OCI-LY7 (cell line): ENCODE data around the gene MSANTD1. TPM values are rescaled to one million over a fixed set of nuclear protein-coding genes. Genes with fewer than 3 reads are reported as not detected.
"Not testable (repeated sequence)": the region's sequence is repeated elsewhere in the genome, so short reads cannot be mapped to it uniquely, and the experiment has no call there.

Source experiments
- BruUV-seq: library from RNA; stranded (reverse); fragments of 400-500 nt; replicated peaks from 2 replicates; lab custom pipeline; 2021; lab: Mats Ljungman, UMichigan
- CTCF ChIA-PET: fragments of 300-600 bp; sonication (Branson Sonifier 250); formaldehyde crosslinking; loops from one replicate; lab custom pipeline; 2022; ENCODE audit warnings: antibody characterized with exemption; ENCODE audit not compliant: unreplicated experiment; lab: Charles Lee
- POLR2A ChIA-PET: fragments of 300-600 bp; sonication (Branson Sonifier 250); formaldehyde crosslinking; loops from one replicate; lab custom pipeline; 2022; ENCODE audit warnings: antibody characterized with exemption; lab: Charles Lee
- DNase-seq: peaks from one replicate; pipeline ENCODE4 v3.0.0-alpha.2; 2015; ENCODE audit warnings: low spot score
- H2AFZ ChIP-seq: fragments of 200-600 bp; sonication (generic), shearing (Covaris generic); 2 replicates; pipeline ENCODE4 v1.6.1; 2014; ENCODE audit warnings: mild to moderate bottlenecking, antibody characterized with exemption, low read length, moderate library complexity
- H3K27ac ChIP-seq: fragments of 200-600 bp; sonication (generic); 2 replicates; pipeline ENCODE4 v1.5.1; 2014; ENCODE audit warnings: mixed run types, low read depth, mild to moderate bottlenecking, moderate library complexity, low read length, inconsistent platforms; ENCODE audit not compliant: poor library complexity, severe bottlenecking
- H3K36me3 ChIP-seq: fragments of 200-600 bp; sonication (generic); 2 replicates; pipeline ENCODE4 v1.6.1; 2014; ENCODE audit warnings: mild to moderate bottlenecking, antibody characterized with exemption, low read length, moderate library complexity, mixed read lengths; ENCODE audit not compliant: insufficient read depth
- H3K4me1 ChIP-seq: fragments of 200-600 bp; sonication (generic); 2 replicates; pipeline ENCODE4 v1.5.1; 2014; ENCODE audit warnings: mild to moderate bottlenecking, low read length; ENCODE audit not compliant: insufficient read depth, poor library complexity, severe bottlenecking
- H3K4me2 ChIP-seq: fragments of 200-600 bp; sonication (generic); 2 replicates; pipeline ENCODE4 v1.6.1; 2014; ENCODE audit warnings: mild to moderate bottlenecking, low read length
- H3K4me3 ChIP-seq: fragments of 200-600 bp; sonication (generic); 2 replicates; pipeline ENCODE4 v1.5.1; 2014; ENCODE audit warnings: mild to moderate bottlenecking, low read depth, low read length; ENCODE audit not compliant: poor library complexity, severe bottlenecking
- H3K79me2 ChIP-seq: fragments of 200-600 bp; sonication (generic); 2 replicates; pipeline ENCODE4 v1.6.1; 2016; ENCODE audit warnings: low read depth, mild to moderate bottlenecking, low read length, moderate library complexity, mixed read lengths; ENCODE audit not compliant: insufficient read depth
- H3K9me2 ChIP-seq: fragments of 200-600 bp; sonication (generic); 2 replicates; pipeline ENCODE4 v1.6.1; 2016; ENCODE audit warnings: mild to moderate bottlenecking, low read length, mixed read lengths; ENCODE audit not compliant: insufficient read depth
- H3K9me3 ChIP-seq: fragments of 200-600 bp; sonication (generic); 2 replicates; pipeline ENCODE4 v1.6.1; 2014; ENCODE audit warnings: mild to moderate bottlenecking, mixed run types, low read length, mixed read lengths
- H4K20me1 ChIP-seq: fragments of 200-600 bp; sonication (generic); 2 replicates; pipeline ENCODE4 v1.6.1; 2014; ENCODE audit warnings: mild to moderate bottlenecking, antibody characterized with exemption, low read length, moderate library complexity, mixed read lengths; ENCODE audit not compliant: insufficient read depth
- EZH2phosphoT487 ChIP-seq: fragments of 200-600 bp; sonication (generic); IDR thresholded peaks from 2 replicates; pipeline ENCODE4 v1.6.1; 2018; ENCODE audit warnings: low read depth, borderline replicate concordance, mild to moderate bottlenecking, mixed run types, antibody characterized with exemption, low read length, moderate library complexity, mixed read lengths
- intact Hi-C: fragments of 100-400 bp; cut with micrococcal nuclease; formaldehyde crosslinking; loops from one replicate; pipeline ENCODE4 v1.10.0; 2022; ENCODE audit not compliant: unreplicated experiment
- total RNA-seq, 2 experiments: library from RNA; depleted of rRNA in 1 of 2; stranded (reverse); fragments of >200 nt in 1 of 2; shearing (Covaris generic) in 1 of 2; gene quantifications; 2 replicates each; pipeline ENCODE4 v1.2.3, GENCODE V29; 2014 to 2022
- TF ChIP-seq, protein P1 (sequence below): fragments of 200-600 bp; sonication (generic); conservative IDR thresholded peaks from 2 replicates; pipeline ENCODE4 v1.5.1; 2014; ENCODE audit warnings: mild to moderate bottlenecking, antibody characterized with exemption, low read length, moderate library complexity, mixed read lengths

MSANTD1 gene
- total RNA-seq, 2 experiments from 2014 or later = 0.13 to 1.0 TPM

DNA sequence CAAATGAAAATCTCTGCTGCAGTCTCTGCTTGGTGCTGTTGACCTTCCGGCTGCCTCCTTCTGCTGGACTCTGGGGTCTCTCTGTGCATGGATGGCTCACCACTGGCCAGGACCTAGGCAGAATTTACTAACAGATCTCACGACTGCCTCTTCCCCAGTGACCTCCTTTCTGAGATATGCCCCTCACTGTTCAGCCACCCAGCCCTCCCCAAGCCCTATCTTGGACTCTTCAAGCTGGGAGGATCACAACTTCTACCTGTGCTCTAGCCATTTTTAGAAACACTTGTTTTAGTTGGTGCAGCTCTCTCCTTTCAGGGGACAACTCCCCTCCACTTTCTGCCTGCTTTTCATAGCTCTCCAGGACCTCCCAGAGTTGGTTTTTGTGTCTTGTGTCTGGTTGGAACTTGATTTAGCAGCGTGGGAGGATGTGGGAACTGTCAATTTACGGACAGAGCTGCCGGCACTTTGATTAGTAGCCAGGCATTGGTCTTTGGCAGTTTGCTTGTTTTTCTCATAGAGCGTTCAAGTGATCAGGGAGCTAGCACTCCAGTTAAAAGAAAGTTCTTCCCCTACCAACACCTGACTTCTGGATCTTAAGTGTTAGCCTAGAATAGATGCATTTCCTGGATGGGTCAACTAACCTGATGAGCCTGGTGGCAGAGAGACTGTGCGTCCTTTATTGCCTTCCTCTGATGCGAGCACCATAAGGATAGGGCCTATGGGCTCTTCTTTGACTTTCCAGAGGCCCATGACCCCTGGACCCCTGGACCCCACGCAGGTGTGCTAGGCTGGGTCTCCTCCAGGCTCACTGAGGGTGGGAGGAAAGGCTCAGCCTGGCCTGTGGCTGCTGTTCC, 50.4 kb downstream of the MSANTD1 start:
- Histone ChIP-seq H3K4me1 (peaks cover 18% of the 10 kb centered on the region), H3K4me2 (no peak overlapping the region), H3K9me3 (no peaks in the 10 kb centered on the region), H3K4me3 (no peak overlapping the region), H3K27ac (no peak overlapping the region), H3K36me3 (no peaks in the 10 kb centered on the region), H4K20me1 (no peaks in the 10 kb centered on the region), H3K9me2 (no peaks in the 10 kb centered on the region), H2AFZ (no peak overlapping the region), H3K79me2 (no peaks in the 10 kb centered on the region)
- no TSS peak for BruUV-seq
- TF ChIP-seq, protein P1, sequence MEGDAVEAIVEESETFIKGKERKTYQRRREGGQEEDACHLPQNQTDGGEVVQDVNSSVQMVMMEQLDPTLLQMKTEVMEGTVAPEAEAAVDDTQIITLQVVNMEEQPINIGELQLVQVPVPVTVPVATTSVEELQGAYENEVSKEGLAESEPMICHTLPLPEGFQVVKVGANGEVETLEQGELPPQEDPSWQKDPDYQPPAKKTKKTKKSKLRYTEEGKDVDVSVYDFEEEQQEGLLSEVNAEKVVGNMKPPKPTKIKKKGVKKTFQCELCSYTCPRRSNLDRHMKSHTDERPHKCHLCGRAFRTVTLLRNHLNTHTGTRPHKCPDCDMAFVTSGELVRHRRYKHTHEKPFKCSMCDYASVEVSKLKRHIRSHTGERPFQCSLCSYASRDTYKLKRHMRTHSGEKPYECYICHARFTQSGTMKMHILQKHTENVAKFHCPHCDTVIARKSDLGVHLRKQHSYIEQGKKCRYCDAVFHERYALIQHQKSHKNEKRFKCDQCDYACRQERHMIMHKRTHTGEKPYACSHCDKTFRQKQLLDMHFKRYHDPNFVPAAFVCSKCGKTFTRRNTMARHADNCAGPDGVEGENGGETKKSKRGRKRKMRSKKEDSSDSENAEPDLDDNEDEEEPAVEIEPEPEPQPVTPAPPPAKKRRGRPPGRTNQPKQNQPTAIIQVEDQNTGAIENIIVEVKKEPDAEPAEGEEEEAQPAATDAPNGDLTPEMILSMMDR = no peak
- no peak for TF ChIP-seq EZH2phosphoT487
- DNase-seq = no peak
- ChIA-PET CTCF (no interaction called here), POLR2A (no interaction called here)
- intact Hi-C loops = no loop called here

DNA sequence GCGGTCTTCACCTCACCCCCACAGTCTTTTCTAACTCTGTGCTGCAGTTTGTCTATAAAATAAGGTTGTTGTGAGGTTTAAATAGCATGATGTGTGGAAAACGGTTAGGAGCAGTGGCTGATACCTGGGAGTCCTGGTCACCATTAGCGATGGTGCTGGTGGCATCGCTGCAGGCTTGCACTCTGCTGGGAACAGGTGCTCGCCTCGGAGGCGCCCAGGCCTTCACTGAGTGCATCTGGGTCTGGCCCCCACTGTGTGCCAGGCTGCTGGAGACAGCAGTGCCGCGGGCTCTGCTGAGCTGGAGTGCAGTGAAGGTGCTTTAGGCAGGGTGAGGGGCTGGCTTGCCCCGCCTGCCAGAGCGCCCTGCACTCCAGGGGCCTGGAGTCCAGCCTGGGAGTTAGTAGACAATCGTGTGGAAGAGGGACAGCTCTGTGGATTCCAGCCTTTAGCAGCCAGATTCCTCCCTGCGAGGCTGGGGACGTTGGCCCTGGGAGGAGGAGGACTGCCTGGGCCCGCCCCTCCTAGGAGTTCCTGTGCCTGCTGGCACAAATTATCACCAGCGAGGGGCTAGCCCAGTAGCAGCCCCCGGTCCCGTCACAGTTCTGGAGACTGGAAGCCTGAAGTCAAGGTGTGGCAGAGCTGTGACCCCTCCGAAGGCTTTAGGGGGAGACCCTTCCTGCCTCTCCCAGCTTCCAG, 51.2 kb downstream of the MSANTD1 start:
- H2AFZ ChIP-seq = no peak overlapping the region
- no peaks in the 10 kb centered on the region for H3K9me2 ChIP-seq
- H3K36me3 ChIP-seq = no peaks in the 10 kb centered on the region
- CTCF ChIA-PET = no interaction called here
- peaks cover 20% of the 10 kb centered on the region for H3K4me1 ChIP-seq
- no peak for DNase-seq
- intact Hi-C loops = no loop called here
- H4K20me1 ChIP-seq = no peaks in the 10 kb centered on the region
- no peak overlapping the region for H3K4me3 ChIP-seq
- POLR2A ChIA-PET = no interaction called here
- H3K27ac ChIP-seq = no peak overlapping the region
- H3K9me3 ChIP-seq = no peaks in the 10 kb centered on the region
- no peak overlapping the region for H3K4me2 ChIP-seq
- BruUV-seq = no TSS peak
- no peaks in the 10 kb centered on the region for H3K79me2 ChIP-seq
- TF ChIP-seq EZH2phosphoT487 = no peak
- TF ChIP-seq, protein P1 = no peak

- H3K36me3 ChIP-seq, H3K4me2 ChIP-seq, H3K9me3 ChIP-seq, H2AFZ ChIP-seq, POLR2A ChIA-PET, H4K20me1 ChIP-seq, DNase-seq, CTCF ChIA-PET, BruUV-seq, intact Hi-C loops, H3K27ac ChIP-seq, H3K9me2 ChIP-seq, H3K4me3 ChIP-seq, H3K79me2 ChIP-seq: not testable (repeated sequence)
- peaks cover 27% of the 10 kb centered on the region for H3K4me1 ChIP-seq
Measured at GRCh38 chr4:3300882-3301281, 51.9 kb downstream of the MSANTD1 start.
